HG03097 (cell line): ENCODE results near the gene DNTT.

ENCODE experiments used
- ATAC-seq: cut with Tn5 transposase; IDR thresholded peaks from one replicate; pipeline ENCODE4 v1.9.1; 2021; ENCODE audit not compliant: unreplicated experiment, low FRiP score

Gene DNTT

GRCh38 chr10:96304230-96304629 is at the start of gene DNTT:
Gene DNTT, plus strand, starts transcription at chr10:96304434. Its CDS starts 64 bp downstream, at chr10:96304498.
- no peak for ATAC-seq

- ATAC-seq: no peak
Observed at GRCh38 chr10:96254976-96255375, 49.3 kb upstream of the DNTT start.

- no peak for ATAC-seq
Observed at GRCh38 chr10:96255549-96256333, 48.5 kb upstream of the DNTT start.

GRCh38 chr10:96257944-96258343 is 46.3 kb upstream of the DNTT start:
- ATAC-seq: no peak

- ATAC-seq: no peak
Observed at GRCh38 chr10:96259150-96259549, 45.1 kb upstream of the DNTT start.

GRCh38 chr10:96260014-96260413 is 44.2 kb upstream of the DNTT start:
- ATAC-seq: no peak

- no peak for ATAC-seq
Observed at GRCh38 chr10:96261132-96261531, 43.1 kb upstream of the DNTT start.

GRCh38 chr10:96261930-96262329 is 42.3 kb upstream of the DNTT start:
- ATAC-seq: no peak

- no peak for ATAC-seq
Observed at GRCh38 chr10:96263176-96263575, 41.1 kb upstream of the DNTT start.

- no peak for ATAC-seq
Observed at GRCh38 chr10:96263669-96264068, 40.6 kb upstream of the DNTT start.

- ATAC-seq: no peak
Observed at GRCh38 chr10:96264938-96265337, 39.3 kb upstream of the DNTT start.

- no peak for ATAC-seq
Observed at GRCh38 chr10:96266118-96266770, 38.0 kb upstream of the DNTT start.

GRCh38 chr10:96267234-96267705 is 37.0 kb upstream of the DNTT start:
- no peak for ATAC-seq

- no peak for ATAC-seq
Observed at GRCh38 chr10:96268341-96268909, 35.8 kb upstream of the DNTT start.

GRCh38 chr10:96269438-96270300 is 34.6 kb upstream of the DNTT start:
- no peak for ATAC-seq

GRCh38 chr10:96270571-96270970 is 33.7 kb upstream of the DNTT start:
- ATAC-seq: no peak

- peak; percentile 68 for ATAC-seq
Observed at GRCh38 chr10:96271016-96271815, 33.0 kb upstream of the DNTT start, which contains the start of gene BLNK. Gene BLNK, minus strand, starts transcription at chr10:96271569. Its CDS starts 171 bp downstream, at chr10:96271398.

- ATAC-seq: no peak
Observed at GRCh38 chr10:96272316-96273280, 31.6 kb upstream of the DNTT start.
